Endometrial microvascular endothelial cells (primary cell): ENCODE measurements around the gene PFKFB1. TPM values are rescaled to one million over a fixed set of nuclear protein-coding genes. Genes with fewer than 3 reads are reported as not detected.

Experiments
- in situ Hi-C: cut with HindIII; loops from 2 replicates; pipeline ENCODE4 v1.10.0; 2017; ENCODE audit warnings: low sequenced_read_pairs, low pct_unique_long_range_greater_than_20kb; ENCODE audit errors: inconsistent ontology term
- total RNA-seq: library from RNA; depleted of rRNA; stranded (reverse); fragments of >200 nt; gene quantifications from one replicate; pipeline ENCODE4 v1.2.3, GENCODE V29; 2015; ENCODE audit errors: inconsistent ontology term

PFKFB1 gene
- total RNA-seq, 1 donor from 2014 or later = not detected

DNA sequence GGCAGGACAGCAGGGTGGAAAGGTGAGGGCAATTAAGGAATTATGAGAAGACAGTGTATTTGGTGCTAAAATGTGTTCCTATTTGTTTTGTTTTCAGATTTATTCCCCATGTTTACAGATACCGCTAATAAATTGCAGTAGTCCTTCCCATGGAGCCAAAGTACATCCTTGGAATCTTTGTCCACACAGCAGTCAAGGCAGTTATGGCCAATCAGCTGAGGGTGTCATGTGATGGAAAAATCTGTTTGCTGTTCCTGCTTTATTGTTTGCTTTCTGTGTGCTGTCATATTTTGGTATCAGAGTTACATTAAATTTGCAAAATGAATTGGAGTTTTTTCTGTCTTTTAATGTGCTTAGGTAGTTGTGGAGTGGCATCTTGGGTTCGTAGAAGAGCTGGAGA lies 62.9 kb downstream of the PFKFB1 start:
- in situ Hi-C loops = no loop called here

DNA sequence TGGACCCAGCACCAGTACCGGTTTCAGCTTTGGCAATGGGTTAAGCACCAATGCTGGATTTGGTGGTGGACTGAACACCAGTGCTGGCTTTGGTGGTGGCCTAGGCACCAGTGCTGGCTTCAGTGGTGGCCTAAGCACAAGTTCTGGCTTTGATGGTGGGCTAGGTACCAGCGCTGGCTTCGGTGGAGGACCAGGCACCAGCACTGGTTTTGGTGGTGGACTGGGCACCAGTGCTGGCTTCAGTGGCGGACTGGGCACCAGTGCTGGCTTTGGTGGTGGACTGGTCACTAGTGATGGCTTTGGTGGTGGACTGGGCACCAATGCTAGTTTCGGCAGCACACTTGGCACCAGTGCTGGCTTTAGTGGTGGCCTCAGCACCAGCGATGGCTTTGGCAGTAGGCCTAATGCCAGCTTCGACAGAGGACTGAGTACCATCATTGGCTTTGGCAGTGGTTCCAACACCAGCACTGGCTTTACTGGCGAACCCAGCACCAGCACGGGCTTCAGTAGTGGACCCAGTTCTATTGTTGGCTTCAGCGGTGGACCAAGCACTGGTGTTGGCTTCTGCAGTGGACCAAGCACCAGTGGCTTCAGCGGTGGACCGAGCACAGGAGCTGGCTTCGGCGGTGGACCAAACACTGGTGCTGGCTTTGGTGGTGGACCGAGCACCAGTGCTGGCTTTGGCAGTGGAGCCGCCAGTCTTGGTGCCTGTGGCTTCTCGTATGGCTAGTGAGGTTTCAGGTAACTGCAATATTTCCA lies 63.5 kb downstream of the PFKFB1 start:
- in situ Hi-C loops = no loop called here

DNA sequence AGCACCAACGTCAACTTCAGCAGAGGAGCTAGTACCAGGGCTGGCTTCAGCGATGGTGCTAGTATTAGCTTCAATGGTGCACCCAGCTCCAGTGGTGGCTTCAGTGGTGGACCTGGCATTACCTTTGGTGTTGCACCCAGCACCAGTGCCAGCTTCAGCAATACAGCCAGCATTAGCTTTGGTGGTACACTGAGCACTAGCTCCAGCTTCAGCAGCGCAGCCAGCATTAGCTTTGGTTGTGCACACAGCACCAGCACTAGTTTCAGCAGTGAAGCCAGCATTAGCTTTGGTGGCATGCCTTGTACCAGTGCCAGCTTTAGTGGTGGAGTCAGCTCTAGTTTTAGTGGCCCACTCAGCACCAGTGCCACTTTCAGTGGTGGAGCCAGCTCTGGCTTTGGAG lies 65.1 kb downstream of the PFKFB1 start:
- in situ Hi-C loops = no loop called here

DNA sequence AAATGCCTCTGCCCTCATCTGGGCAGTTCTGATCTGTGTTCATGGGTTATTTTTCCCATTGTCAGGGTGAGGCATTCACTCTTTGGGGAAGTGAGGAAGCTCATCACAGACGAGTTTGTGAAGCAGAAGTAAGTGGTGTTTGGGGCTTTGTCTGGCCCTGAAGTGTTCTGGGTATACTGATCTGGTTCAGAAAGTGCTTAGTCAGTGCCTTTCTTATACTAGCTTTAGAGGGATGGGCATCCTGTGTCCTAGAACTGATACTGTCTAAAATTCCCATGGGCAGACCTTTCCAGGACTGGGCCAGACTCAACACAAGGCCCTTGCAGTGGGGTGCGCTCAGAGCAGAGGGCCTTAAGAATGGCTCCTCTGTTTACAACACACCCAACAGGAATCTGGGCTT lies 67.0 kb downstream of the PFKFB1 start:
- in situ Hi-C loops = no loop called here

DNA sequence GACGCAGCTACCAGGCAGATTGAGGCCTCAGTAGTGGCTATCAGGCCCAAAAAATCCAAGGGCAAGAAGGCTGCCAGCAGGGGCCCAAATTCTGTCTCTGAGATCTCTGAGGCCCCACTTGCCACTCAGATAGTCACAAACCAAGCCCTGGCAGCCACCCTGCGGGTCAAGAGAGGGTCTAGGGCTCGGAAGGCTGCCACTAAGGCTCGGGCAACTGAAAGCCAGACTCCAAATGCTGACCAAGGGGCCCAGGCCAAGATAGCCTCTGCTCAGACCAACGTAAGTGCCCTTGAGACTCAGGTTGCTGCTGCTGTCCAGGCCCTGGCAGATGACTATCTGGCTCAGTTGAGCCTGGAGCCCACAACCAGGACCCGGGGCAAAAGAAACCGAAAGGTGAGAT lies 70.6 kb downstream of the PFKFB1 start:
- in situ Hi-C loops = no loop called here

DNA sequence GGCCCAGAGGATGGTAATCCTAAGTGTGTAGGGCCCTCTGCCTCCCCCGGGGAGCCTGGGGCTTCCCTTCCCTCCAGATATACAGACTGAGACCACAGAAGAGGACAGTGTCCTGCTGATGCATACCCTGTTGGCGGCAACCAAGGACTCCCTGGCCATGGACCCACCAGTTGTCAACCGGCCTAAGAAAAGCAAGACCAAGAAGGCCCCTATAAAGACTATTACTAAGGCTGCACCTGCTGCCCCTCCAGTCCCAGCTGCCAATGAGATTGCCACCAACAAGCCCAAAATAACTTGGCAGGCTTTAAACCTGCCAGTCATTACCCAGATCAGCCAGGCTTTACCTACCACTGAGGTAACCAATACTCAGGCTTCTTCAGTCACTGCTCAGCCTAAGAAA lies 71.4 kb downstream of the PFKFB1 start:
- in situ Hi-C loops = no loop called here

DNA sequence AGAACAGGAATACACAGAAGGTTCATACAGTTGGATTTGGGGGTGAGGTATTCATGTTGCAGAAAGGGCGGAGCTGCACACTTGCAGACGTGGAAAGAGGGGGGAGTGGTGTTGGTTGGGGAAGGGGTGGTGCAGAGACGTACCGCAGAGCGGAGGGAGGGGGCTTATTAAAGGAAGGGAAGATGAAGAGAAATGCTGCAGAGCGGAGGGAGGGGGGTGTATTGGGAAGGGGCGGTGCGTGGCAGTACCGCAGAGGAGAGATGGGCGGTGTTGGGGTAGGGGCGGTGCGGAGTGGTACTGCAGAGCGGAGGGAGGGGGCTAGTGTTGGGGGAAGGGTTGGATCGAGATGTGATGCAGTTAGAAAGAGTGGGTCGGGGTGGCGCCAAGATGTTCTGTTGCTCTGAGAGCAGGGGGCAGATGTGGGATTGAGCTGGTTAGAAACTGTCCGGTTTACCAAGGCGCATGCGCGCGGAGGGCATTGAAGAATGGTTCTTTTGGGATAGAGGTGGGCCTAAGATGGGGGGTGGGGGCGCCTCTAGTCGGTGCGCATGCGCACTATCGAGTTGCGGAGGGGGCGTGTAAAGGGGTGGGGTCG lies 72.5 kb downstream of the PFKFB1 start:
- in situ Hi-C loops = no loop called here

DNA sequence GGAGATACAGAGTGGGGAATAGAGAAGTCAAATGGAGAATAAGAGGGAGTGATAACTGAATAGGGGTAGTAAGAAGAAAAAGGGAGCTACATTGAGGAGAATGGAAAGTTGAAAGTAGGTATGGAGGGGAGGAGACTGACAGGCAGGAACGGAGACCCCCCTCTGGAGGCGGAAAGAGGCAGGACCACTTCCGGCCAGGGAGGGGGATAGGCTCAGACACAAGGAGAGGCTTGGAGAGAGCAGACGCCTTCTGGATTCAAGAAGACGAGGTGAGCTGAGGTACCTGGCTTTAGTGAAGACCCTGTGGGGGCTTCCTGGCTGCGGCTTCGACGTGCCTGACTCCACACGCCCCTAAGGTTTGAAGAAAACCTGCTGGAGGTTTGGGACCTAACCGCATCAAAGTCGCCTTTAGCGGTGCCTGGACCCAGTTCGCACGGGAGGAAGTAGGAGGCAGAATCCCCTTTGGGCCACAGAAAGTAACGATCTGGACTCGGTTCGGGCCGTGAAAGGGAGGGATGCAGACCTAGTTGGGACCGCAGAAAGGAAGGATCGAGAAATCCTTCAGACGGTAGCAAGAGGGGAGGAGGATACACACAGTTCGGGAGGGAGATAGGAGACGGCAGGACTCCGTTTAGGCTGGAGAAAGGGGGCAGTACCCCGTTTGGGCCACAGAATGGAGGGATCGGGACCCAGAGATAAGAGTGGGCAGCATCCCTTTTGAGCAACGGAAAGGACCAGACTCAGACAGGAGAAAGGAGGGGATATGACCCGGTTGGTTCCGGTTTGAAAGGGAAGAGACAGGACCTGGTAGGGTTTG lies 73.2 kb downstream of the PFKFB1 start, which contains the start of gene TRO:
Gene TRO (plus strand): TSS at position 215 of the 817 bp plus-strand sequence. CDS start 1,423 bp downstream, outside the sequence.
- in situ Hi-C loops = no loop called here

DNA sequence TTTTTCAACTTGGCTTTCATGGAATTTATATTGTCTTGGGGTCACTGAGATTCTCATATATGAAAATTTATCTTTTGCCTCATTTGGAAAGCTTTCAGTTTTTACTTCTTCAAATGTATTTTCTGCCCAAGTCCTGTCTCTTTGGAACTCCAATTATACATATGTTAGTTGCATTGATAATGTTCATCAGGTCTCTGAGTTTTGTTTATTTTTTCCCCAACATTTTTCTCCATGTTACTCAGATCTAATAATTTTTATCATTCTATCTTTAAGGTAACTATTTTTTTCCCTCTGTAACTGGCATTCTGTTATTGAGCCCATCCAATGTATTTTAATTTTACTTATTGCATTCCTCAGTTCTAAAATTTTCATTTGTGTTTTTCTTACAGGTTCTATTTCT lies 84.0 kb downstream of the PFKFB1 start:
- in situ Hi-C loops = no loop called here

DNA sequence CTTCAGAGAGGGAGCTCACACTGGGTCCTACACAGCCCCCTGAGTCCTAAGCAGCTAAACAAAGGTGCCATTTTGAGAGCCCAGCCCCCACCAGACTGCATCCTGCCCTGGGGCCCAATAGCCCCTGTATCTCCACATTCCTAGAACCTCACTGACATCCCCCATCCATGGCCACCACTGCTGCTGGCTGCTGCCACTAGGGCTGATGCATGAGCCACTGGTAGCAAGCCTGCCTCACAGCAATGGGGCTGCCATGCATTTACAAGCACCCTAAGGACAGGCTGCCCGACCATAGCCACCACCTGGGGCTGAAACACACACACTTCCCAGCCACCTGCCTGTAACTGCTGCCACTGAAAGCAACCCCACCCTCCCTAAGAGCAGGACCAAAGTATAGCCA lies 99.8 kb downstream of the PFKFB1 start:
- in situ Hi-C loops = no loop called here

DNA sequence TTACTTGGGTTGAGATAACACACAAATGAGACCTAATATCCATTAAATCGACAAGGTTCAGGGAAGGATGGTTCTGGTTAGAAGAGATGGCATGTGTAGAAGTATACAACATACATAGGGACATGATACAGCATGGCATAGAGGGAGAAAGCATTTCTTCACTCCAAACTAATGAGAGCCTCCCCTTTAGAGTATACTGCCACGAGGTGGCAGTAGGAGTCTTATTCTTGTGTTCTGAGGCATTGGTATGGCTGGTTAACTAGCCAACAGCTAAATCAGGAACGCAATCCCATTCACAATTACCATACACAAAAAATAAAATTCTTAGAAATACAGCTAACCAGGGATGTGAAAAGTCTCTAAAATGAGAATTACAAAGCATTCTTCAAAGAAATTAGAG lies 102.4 kb downstream of the PFKFB1 start:
- in situ Hi-C loops = no loop called here

DNA sequence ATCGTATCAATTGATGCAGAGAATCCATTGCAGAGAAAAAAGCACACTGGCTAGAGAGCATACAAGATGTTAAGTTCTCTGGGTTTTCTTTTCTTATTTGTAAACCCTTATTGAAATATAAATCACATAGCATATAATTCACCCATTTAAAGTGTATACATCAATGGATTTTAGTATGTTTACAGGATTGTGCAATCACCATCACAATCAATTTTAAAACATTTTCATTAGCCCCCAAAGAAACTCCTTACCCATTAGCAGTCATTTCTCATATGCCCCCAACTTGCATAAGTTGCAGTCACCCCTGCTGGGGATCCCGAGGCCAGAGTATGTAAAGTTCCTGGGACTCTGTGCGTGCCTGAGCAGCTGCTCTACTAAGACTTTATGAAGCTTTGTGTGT lies 108.2 kb downstream of the PFKFB1 start:
- in situ Hi-C loops = no loop called here

Other genes starting within 250 kb of the PFKFB1 start
- gene ITIH6, start 195.9 kb downstream of the PFKFB1 start, total RNA-seq = not detected
- 140 TPM for gene MAGED2, start 186.4 kb downstream of the PFKFB1 start, total RNA-seq
- gene TRO, start 73.4 kb downstream of the PFKFB1 start, total RNA-seq = 0.74 TPM
- gene APEX2, start 6.2 kb upstream of the PFKFB1 start, total RNA-seq = 19.0 TPM
- gene ALAS2, start 36.8 kb upstream of the PFKFB1 start, total RNA-seq = not detected
- not detected for gene PAGE2B, start 80.8 kb upstream of the PFKFB1 start, total RNA-seq
- gene PAGE2, start 94.8 kb upstream of the PFKFB1 start, total RNA-seq = not detected
- gene PAGE5, start 226.2 kb upstream of the PFKFB1 start, total RNA-seq = not detected